Measurements from ENCODE around the gene ISOC2.

ISOC2 gene

DNA sequence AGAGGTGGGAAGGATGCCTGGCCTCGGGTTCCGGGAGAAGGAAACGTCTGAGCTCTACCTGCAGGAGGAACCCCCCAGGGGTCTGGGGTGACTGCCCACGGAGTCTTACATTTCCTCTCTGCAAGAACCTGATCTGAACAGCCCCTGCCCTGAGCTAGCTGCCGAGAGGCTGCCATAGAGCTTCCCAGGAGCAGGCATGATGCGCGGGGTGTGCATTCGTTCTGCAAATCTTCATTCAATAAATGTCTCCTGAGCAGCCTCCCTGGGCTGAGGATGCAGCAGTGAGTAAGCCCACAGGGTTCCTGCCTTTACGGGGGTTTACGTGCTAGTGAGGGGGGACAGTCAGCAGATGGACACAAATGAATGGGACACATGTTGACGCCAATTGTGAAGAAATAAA, 16.8 kb downstream of the ISOC2 start:
- Histone ChIP-seq H3K4me1 (ENCODE audit: insufficient read depth, poor library complexity, severe bottlenecking) (peaks cover 4% of the 10 kb centered on the region), H3K9me3 (ENCODE audit: severe bottlenecking) (no peaks in the 10 kb centered on the region), H3K36me3 (ENCODE audit: low read depth) (no peaks in the 10 kb centered on the region), H3K4me3 (ENCODE audit: severe bottlenecking) (no peak overlapping the region), H3K27ac (ENCODE audit: poor library complexity, severe bottlenecking) (no peak overlapping the region), H3K27me3 (ENCODE audit: insufficient read depth, poor library complexity, severe bottlenecking) (peaks cover 46% of the 10 kb centered on the region)
- ATAC-seq (ENCODE audit: low read depth): no peak
- TF ChIP-seq CTCF (IDR thresholded peaks at IDR 0.05; ENCODE audit: poor library complexity, severe bottlenecking): no peak
- no peak for DNase-seq (ENCODE audit: low spot score)

DNA sequence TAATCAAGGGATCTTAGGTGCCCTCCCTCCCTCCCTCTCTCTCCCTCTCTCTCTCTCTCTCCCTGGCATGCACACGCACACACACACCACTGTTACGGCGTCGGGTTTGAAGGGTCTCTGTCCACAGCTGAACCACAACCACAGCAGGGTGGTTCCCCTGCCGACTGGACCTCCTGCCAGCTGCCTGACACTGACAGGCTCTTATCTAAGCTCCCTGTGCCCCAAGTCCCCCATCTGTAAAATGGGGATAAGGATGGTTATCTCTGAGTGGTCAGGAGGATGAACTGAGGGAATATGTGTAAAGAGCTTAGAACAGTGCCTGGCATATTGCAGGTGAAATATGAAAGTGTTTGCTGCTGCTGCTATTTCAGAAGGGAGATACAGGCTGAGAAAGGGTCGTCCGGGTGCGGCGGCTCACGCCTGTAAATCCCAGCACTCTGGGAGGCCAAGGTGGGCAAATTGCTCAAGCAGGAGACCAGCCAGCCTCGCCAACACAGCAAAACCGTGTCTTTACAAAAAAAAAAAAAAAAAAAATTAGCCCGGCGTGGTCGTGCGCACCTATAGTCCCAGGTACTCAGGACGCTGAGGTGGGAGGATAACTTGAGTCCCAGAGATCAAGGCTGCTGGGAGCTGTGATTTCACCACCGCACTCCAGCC, 17.5 kb downstream of the ISOC2 start:
- ATAC-seq (ENCODE audit: low read depth): no peak
- Histone ChIP-seq H3K27me3 (ENCODE audit: insufficient read depth, poor library complexity, severe bottlenecking) (peaks cover 46% of the 10 kb centered on the region), H3K4me3 (ENCODE audit: severe bottlenecking) (no peak overlapping the region), H3K9me3 (ENCODE audit: severe bottlenecking) (no peaks in the 10 kb centered on the region), H3K4me1 (ENCODE audit: insufficient read depth, poor library complexity, severe bottlenecking) (peaks cover 4% of the 10 kb centered on the region), H3K27ac (ENCODE audit: poor library complexity, severe bottlenecking) (no peak overlapping the region), H3K36me3 (ENCODE audit: low read depth) (no peaks in the 10 kb centered on the region)
- no peak for TF ChIP-seq CTCF (IDR thresholded peaks at IDR 0.05; ENCODE audit: poor library complexity, severe bottlenecking)
- no peak for DNase-seq (ENCODE audit: low spot score)

DNA sequence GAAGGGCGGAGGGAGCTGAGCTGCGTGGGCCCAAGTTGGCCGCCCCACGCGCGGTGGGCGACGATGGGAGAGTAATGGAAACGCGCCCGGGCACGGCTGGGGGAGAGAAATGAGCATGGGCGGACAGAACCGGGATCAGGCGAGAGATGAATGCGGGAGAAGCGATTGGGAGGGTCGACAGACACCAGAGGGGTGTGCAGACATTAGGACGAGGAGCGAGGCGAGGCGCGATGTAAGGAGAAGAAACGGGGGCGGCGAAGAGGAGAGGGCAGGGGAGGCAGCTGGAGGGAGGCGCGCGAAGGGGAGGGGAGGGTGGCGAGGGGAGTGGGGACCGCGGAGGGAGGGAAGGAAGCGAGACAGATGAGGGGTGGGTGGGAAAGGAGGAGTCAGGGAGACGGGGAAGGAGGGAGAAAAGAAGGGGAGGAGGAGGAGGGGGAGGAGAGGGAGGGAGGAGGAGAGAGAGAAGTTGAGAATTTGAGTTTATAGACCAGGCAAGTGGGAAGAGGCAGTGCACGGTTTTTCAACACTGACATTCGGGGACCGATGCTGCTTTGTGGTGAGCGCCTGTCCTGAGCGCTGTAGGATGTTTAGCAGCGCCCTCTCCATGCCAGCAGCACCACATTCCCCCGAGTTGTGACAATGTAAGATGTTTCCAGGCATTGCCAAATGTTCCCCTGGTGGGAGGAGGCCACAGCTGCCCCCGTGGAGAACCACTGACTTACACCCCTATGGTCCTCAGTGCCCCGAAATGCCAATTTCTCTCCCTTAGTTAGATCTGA, 18.2 kb downstream of the ISOC2 start, which contains the start of gene SHISA7:
SHISA7 (minus strand) TSS at position 256 of the 779 bp plus-strand sequence. CDS start 437 bp downstream, outside the sequence.
- ATAC-seq (ENCODE audit: low read depth) (no peak), DNase-seq (ENCODE audit: low spot score) (no peak)
- H3K36me3 ChIP-seq (ENCODE audit: low read depth): no peaks in the 10 kb centered on the region
- no peak within 1 kb of the TSS for H3K27ac ChIP-seq (ENCODE audit: poor library complexity, severe bottlenecking)
- H3K9me3 ChIP-seq (ENCODE audit: severe bottlenecking): no peaks in the 10 kb centered on the region
- peaks cover 4% of the 10 kb centered on the region for H3K4me1 ChIP-seq (ENCODE audit: insufficient read depth, poor library complexity, severe bottlenecking)
- no peak for TF ChIP-seq CTCF (IDR thresholded peaks at IDR 0.05; ENCODE audit: poor library complexity, severe bottlenecking)
- H3K27me3 ChIP-seq (ENCODE audit: insufficient read depth, poor library complexity, severe bottlenecking): peaks cover 46% of the 10 kb centered on the region
- no peak within 1 kb of the TSS for H3K4me3 ChIP-seq (ENCODE audit: severe bottlenecking)

DNA sequence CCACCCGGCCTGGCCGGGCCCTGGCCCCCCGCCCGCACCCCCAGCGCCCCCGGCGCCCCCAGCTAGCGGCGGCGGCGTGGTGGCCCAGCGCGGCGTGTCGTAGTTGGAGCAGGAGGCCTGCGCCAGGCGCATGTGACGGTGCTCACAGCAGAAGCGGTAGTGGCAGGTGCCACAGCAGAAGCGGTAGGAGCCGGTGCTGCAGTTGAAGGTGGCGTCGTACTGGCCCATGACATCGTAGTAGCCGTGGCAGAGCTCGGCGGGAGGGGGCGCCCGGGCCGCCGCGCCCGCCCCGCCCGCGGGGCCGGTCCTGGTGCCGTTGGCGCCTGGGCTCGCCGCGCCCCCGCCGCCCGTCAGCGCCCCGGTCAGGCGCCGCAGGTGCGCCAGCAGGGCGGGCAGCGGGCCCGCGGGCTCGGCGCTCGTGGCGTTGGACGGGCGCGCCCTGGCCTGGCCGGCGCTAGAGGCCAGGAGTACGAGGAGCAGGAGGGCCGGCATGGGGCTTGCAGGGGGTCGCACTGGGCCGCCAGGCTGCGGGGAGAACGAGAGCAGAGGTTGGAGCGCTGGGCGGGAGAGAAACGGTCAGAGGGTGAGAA, 19.0 kb downstream of the ISOC2 start:
- no peak for TF ChIP-seq CTCF (IDR thresholded peaks at IDR 0.05; ENCODE audit: poor library complexity, severe bottlenecking)
- Histone ChIP-seq H3K4me1 (ENCODE audit: insufficient read depth, poor library complexity, severe bottlenecking) (peaks cover 4% of the 10 kb centered on the region), H3K36me3 (ENCODE audit: low read depth) (no peaks in the 10 kb centered on the region), H3K27ac (ENCODE audit: poor library complexity, severe bottlenecking) (no peak overlapping the region), H3K4me3 (ENCODE audit: severe bottlenecking) (no peak overlapping the region), H3K27me3 (ENCODE audit: insufficient read depth, poor library complexity, severe bottlenecking) (peaks cover 46% of the 10 kb centered on the region), H3K9me3 (ENCODE audit: severe bottlenecking) (no peaks in the 10 kb centered on the region)
- ATAC-seq (ENCODE audit: low read depth): no peak
- DNase-seq (ENCODE audit: low spot score): no peak
